22Rv1 (cell line): Measurements from ENCODE around the gene ANGPTL8.

Experiments
- H3K27ac ChIP-seq: fragments of 450-650 bp; 2 replicates; pipeline ENCODE4 v1.5.1; 2017
- ZFX ChIP-seq: fragments of 450-650 bp; IDR thresholded peaks from 2 replicates; pipeline ENCODE4 v1.6.1; 2017; ENCODE audit warnings: antibody characterized with exemption, borderline replicate concordance
- TF ChIP-seq, protein P1 (sequence below): fragments of 450-650 bp; IDR thresholded peaks from 2 replicates; pipeline ENCODE4 v1.5.1; 2017; ENCODE audit warnings: mild to moderate bottlenecking

ANGPTL8 gene

DNA sequence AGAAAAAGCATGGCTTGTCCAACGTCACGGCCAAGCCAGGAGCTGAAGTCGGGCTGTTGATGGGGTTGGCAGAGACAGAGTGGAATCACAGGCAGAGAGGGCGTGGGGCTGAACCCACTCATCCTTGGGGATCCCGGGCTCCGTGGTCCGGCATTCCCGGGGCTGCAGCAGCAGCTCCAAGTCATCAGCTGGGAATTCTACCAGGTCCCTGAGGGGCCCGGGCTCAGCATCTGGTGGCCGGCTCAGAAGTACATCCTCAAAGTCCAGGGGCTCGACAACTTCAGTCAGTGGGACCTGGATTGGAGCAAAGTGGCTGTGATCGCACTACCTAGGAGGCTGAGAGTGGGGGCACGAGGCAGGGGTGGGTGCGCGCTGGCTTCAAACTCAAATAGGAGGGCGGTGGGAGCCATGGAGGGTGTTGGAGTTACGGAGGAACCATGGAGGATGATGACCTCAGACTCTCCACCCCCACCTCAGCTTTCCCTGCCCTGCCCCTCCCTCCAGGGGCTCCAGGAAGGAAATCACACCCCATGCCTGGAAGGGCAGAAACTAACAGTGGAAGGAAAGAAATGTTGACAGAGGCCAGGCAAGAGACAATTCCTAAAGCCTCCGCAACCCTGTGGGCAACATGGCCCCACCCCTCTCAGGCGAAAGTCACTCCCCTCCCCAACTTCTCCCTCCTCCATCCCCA, 13.4 kb downstream of the ANGPTL8 start:
- no peak for TF ChIP-seq ZFX
- TF ChIP-seq, protein P1, sequence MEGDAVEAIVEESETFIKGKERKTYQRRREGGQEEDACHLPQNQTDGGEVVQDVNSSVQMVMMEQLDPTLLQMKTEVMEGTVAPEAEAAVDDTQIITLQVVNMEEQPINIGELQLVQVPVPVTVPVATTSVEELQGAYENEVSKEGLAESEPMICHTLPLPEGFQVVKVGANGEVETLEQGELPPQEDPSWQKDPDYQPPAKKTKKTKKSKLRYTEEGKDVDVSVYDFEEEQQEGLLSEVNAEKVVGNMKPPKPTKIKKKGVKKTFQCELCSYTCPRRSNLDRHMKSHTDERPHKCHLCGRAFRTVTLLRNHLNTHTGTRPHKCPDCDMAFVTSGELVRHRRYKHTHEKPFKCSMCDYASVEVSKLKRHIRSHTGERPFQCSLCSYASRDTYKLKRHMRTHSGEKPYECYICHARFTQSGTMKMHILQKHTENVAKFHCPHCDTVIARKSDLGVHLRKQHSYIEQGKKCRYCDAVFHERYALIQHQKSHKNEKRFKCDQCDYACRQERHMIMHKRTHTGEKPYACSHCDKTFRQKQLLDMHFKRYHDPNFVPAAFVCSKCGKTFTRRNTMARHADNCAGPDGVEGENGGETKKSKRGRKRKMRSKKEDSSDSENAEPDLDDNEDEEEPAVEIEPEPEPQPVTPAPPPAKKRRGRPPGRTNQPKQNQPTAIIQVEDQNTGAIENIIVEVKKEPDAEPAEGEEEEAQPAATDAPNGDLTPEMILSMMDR: no peak
- no peak overlapping the region for H3K27ac ChIP-seq

DNA sequence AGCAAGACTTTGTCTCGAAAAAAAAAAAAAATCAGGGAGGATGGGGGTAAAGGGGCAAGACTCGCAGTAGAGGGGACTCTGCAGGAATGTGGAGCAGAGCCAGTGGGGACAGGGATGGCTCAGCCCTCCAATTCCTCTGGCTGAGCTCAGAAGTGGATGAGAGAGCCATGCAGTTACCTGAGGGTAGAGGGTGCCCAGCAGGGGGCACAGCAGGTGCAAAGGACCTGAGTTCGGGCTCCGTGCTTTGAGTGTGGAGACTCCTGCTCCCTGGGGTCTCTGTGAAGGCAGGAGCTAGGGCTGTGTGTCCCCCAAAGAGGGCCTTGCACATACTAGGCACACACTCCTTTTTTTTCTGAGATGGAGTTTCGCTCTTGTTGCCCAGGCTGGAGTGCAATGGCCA, 15.2 kb downstream of the ANGPTL8 start:
- no peak for TF ChIP-seq ZFX
- TF ChIP-seq, protein P1: peak; percentile 35; the same call in 1 of the 2 replicates
- H3K27ac ChIP-seq: no peak overlapping the region

DNA sequence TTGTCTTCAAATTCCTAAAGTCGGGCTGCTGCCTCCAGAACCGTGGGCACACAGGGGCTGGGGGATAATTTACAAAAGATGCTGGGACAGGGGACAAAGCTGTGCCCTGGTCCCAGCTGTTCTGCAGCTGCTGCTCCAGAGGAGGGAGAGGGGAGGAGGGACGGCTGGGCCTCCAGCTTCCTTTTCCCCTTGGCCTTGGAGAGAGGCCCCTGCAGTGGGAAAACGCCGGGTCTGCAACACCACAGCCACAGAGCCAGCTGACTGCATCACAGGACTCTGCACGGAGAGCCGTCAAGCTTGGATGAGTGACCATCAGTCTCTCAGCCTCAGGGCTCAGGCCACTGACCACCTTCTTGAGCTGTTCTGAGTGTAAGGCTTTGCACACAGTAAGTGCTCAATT, 16.8 kb downstream of the ANGPTL8 start:
- H3K27ac ChIP-seq: no peak overlapping the region
- TF ChIP-seq ZFX: no peak
- TF ChIP-seq, protein P1: no peak

DNA sequence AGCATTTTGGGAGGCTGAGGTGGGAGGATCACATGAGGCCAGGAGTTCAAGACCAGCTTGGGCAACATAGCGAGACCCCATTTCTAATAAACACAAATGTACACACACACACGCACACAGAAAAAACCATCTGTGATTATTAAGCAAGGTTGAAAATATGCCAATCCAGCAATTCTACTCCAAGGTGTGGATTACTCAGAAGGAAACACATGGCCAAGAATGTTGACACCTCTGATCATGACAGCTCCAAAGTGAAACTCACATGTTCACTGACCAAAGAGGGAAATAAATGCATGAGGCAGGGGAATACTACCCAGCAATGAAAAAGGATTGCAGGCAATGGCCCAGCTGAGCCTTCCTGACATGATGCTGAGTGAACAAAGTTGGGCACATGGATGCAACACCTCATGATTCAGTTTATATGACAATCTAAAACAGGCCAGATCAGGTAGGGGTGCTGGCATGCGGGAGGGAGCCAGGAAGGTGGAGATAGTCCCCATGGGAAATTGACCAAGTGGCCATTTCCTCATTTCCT, 18.5 kb downstream of the ANGPTL8 start:
- TF ChIP-seq, protein P1: no peak
- TF ChIP-seq ZFX: no peak

DNA sequence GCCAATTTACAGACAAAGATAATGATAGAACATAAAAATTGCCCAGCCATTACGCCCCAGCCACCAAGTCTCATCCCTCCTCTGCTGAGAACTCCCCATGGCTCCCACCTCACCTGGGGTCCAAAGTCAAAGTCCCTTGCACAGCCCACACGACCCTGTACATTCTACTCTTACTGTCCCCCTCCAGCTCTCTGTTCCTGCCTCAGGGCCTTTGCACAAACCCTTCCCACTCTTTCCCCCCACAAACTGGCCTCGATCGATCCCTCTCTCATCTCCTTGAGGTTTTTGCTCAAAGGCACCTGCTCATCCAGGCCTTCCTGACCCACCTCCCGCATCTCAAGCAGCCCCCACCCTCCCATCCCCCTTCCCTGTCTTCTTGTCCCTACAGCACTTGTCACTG, 21.6 kb downstream of the ANGPTL8 start:
- H3K27ac ChIP-seq: no peak overlapping the region
- TF ChIP-seq, protein P1: no peak
- no peak for TF ChIP-seq ZFX

More for the DNA sequence above, 18.5 kb downstream of the ANGPTL8 start:
- H3K27ac ChIP-seq: no peak overlapping the region

DNA sequence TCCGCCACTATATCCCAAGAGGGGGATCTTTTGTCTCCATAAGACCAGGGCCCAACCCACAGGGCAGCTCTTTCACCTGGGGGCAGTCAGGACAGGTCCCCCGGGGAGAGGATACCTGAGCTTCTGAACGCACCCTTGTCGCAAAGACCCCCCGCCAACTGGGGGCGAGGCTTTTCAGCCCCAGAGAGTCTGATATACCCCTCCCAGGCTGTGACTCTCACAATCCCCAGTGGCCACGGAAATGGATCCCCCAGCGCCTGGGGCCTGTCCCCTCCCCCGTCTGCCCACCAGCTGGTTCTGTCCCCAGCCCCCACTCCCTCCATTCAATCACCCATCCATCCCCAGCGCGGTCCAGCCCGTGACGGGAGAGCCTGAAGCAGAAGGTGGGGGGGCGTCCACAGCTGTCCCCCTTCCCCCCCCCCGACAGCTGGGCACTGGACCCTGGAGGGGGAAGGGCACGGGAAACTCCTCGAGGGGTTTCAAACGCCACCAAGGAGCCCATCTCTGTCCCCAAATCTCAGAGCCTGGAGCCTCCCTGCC, 22.1 kb downstream of the ANGPTL8 start:
- peak overlapping the region; percentile 64 for H3K27ac ChIP-seq
- TF ChIP-seq ZFX: no peak
- TF ChIP-seq, protein P1: no peak

DNA sequence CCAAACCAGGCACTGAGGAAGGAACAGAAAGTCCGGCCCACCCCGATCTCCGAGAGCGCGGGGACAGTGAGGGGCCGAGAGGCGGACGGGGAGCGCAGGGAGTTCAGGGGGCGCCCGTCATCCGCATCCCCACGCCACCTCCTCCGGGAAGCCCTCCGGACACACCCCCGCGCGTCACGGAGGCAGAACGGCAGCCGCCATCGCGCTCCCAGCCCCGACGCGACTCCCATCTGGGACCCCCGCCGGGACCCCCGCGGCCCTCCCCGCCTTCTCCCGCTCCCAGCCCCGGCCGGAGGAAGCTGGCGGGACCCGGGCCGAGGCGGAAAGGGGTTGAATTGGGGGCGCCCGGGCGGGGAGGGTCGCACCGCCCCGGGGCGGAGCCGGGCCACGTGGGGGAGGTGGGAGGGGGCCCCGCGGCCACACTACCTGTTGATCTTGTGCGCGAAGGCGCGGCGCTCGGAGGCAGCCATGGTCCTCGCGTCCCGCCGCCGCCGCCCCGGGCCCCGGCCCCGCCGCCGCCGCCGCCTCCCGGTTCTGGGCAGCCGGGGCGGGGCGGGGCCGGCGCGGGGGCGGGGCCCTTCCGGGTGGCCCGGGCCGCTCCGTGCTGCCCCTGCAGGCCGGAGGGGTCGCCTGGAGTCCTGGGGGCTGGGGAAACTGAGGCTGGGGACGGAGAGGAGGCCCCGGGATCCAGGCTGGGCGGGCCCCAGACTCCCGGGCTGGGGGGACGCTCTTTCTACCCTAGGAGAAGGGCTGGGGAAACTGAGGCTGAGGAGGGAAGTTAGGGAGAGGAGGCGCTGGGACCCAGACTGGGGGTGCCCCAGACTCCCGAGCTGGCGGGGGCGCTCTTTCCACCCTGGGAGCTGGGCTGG, 22.8 kb downstream of the ANGPTL8 start, which contains the start of gene DOCK6:
Gene DOCK6, minus strand, starts transcription at position 554 of the 869 bp plus-strand sequence. Its CDS starts 84 bp downstream, at position 470.
- no peak for TF ChIP-seq ZFX
- TF ChIP-seq, protein P1: peak; percentile 78
- peak within 1 kb of the TSS; percentile 64 for H3K27ac ChIP-seq
